ENCODE measurements around the gene RBM39.
"Not testable (repeated sequence)": the region's sequence is repeated elsewhere in the genome, so short reads cannot be mapped to it uniquely, and the experiment has no call there.

Gene RBM39

GRCh38 chr20:35724321-35725230 lies 17.5 kb downstream of the RBM39 start:
- DNase-seq: no peak

- DNase-seq: not testable (repeated sequence)
These were observed 18.3 kb downstream of the RBM39 start for GRCh38 chr20:35723652-35724320.

GRCh38 chr20:35723275-35723639 lies 18.8 kb downstream of the RBM39 start:
- not testable (repeated sequence) for DNase-seq

- DNase-seq: no peak
These were observed 20.4 kb downstream of the RBM39 start for GRCh38 chr20:35721621-35722020.

- no peak for DNase-seq
These were observed 20.8 kb downstream of the RBM39 start for GRCh38 chr20:35721219-35721618.

GRCh38 chr20:35720165-35721123 lies 21.6 kb downstream of the RBM39 start:
- no peak for DNase-seq

GRCh38 chr20:35719717-35720116 lies 22.3 kb downstream of the RBM39 start:
- no peak for DNase-seq

- no peak for DNase-seq
These were observed 23.0 kb downstream of the RBM39 start for GRCh38 chr20:35718972-35719635.

- DNase-seq: not testable (repeated sequence)
These were observed 23.7 kb downstream of the RBM39 start for GRCh38 chr20:35718321-35718720.

- no peak for DNase-seq
These were observed 25.7 kb downstream of the RBM39 start for GRCh38 chr20:35716330-35716729.

- DNase-seq: no peak
These were observed 26.4 kb downstream of the RBM39 start for GRCh38 chr20:35715652-35716051.

- no peak for DNase-seq
These were observed 27.9 kb downstream of the RBM39 start for GRCh38 chr20:35714127-35714526.

- DNase-seq: not testable (repeated sequence)
These were observed 28.9 kb downstream of the RBM39 start for GRCh38 chr20:35713120-35713519.

- no peak for DNase-seq
These were observed 30.4 kb downstream of the RBM39 start for GRCh38 chr20:35711588-35712209.

- no peak for DNase-seq
These were observed 31.0 kb downstream of the RBM39 start for GRCh38 chr20:35710884-35711587.

- no peak for DNase-seq
These were observed 32.0 kb downstream of the RBM39 start for GRCh38 chr20:35710039-35710438.

GRCh38 chr20:35709259-35709658 lies 32.8 kb downstream of the RBM39 start:
- no peak for DNase-seq

- no peak for DNase-seq
These were observed 33.6 kb downstream of the RBM39 start for GRCh38 chr20:35708502-35708901.

GRCh38 chr20:35706591-35707529 lies 35.2 kb downstream of the RBM39 start:
- not testable (repeated sequence) for DNase-seq

GRCh38 chr20:35705894-35706293 lies 36.2 kb downstream of the RBM39 start:
- DNase-seq: not testable (repeated sequence)

All from NCI-H526 treated with DMSO at 0.1 percent for 48 hours (cell line).